A549 (cell line): ENCODE results near the gene TULP1.

Experiments
- CEBPB ChIP-seq, 2 experiments: fragments of >200 bp in 1 of 2; sonication (Bioruptor Twin) in 1 of 2; formaldehyde crosslinking in 1 of 2; IDR thresholded peaks; 2 replicates each; pipeline ENCODE4 v1.6.1; 2012 to 2016
- HOXB5 ChIP-seq: fragments of 250-450 bp; sonication (Bioruptor Pico); IDR thresholded peaks from 2 replicates; pipeline ENCODE4 v1.5.0; 2020; ENCODE audit warnings: mild to moderate bottlenecking, moderate library complexity
- JUNB ChIP-seq: fragments of >200 bp; sonication (Bioruptor Twin); formaldehyde crosslinking; IDR thresholded peaks from 2 replicates; pipeline ENCODE4 v1.6.1; 2016
- MAX ChIP-seq: IDR thresholded peaks from 2 replicates; pipeline ENCODE4 v1.6.1; 2012
- MYC ChIP-seq: IDR thresholded peaks from 2 replicates; pipeline ENCODE4 v1.6.1; 2012; ENCODE audit warnings: mild to moderate bottlenecking, inconsistent platforms, low read length, improper control_type of control experiment, borderline replicate concordance
- PBX3 ChIP-seq: IDR thresholded peaks from 2 replicates; pipeline ENCODE4 v1.6.1; 2012
- POLR2A ChIP-seq: IDR thresholded peaks from 2 replicates; pipeline ENCODE4 v1.6.1; 2012; ENCODE audit warnings: mild to moderate bottlenecking, low read length
- POLR2AphosphoS2 ChIP-seq: conservative IDR thresholded peaks from 2 replicates; pipeline ENCODE4 v1.6.1; 2012; ENCODE audit warnings: low read length, improper control_type of control experiment, inconsistent platforms
- RFX5 ChIP-seq: fragments of 450-650 bp; IDR thresholded peaks from 2 replicates; pipeline ENCODE4 v1.7.1; 2014; ENCODE audit warnings: antibody characterized with exemption, mild to moderate bottlenecking, moderate library complexity
- SMC3 ChIP-seq: fragments of >200 bp; sonication (Bioruptor Twin); formaldehyde crosslinking; IDR thresholded peaks from 3 replicates; pipeline ENCODE4 v1.6.1; 2018; ENCODE audit warnings: inconsistent platforms
- ZFP36 ChIP-seq: fragments of 450-650 bp; IDR thresholded peaks from 2 replicates; pipeline ENCODE4 v1.6.1; 2014; ENCODE audit warnings: borderline replicate concordance; ENCODE audit not compliant: partially characterized antibody
- ZSCAN20 ChIP-seq: fragments of 250-450 bp; sonication (Bioruptor Pico); IDR thresholded peaks from 2 replicates; pipeline ENCODE4 v1.8.0; 2022; ENCODE audit warnings: mild to moderate bottlenecking, moderate library complexity
- TF ChIP-seq, protein P1 (sequence below): fragments of >200 bp; sonication (Bioruptor Twin); formaldehyde crosslinking; IDR thresholded peaks from 3 replicates; pipeline ENCODE4 v1.5.1; 2016

DNA sequence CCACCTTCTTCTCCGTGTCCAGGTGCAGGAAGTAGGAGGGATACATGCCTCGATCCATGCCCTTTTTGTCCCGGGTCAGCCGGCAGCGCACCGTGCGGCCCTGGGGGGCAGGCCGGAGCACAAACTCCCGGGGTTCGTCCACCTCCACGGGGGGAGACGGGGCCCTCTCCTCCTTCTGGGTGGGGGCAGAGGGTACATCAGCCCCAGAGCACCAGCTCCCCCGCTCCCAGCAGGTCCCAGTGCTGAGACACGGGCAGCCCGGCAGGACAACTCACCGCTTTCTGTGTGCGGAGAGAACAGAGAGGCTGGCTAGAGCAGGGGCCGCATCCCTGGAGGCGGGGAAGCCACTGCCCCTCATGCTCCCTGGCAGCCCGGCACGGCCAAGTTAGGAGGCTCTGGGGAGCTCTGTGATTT, 6.7 kb downstream of the TULP1 start:
- TF ChIP-seq, protein P1, sequence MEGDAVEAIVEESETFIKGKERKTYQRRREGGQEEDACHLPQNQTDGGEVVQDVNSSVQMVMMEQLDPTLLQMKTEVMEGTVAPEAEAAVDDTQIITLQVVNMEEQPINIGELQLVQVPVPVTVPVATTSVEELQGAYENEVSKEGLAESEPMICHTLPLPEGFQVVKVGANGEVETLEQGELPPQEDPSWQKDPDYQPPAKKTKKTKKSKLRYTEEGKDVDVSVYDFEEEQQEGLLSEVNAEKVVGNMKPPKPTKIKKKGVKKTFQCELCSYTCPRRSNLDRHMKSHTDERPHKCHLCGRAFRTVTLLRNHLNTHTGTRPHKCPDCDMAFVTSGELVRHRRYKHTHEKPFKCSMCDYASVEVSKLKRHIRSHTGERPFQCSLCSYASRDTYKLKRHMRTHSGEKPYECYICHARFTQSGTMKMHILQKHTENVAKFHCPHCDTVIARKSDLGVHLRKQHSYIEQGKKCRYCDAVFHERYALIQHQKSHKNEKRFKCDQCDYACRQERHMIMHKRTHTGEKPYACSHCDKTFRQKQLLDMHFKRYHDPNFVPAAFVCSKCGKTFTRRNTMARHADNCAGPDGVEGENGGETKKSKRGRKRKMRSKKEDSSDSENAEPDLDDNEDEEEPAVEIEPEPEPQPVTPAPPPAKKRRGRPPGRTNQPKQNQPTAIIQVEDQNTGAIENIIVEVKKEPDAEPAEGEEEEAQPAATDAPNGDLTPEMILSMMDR, result no peak
- TF ChIP-seq SMC3 (no peak), POLR2AphosphoS2 (no peak), ZSCAN20 (CRISPR knock-in tag) (no peak), PBX3 (no peak), JUNB (no peak), POLR2A (no peak), HOXB5 (CRISPR knock-in tag) (no peak), ZFP36 (no peak), CEBPB (IDR thresholded peaks at IDR 0.05) (no peak), MAX (no peak), RFX5 (no peak), MYC (no peak)
